ENCODE measurements around the gene OR10AD1.

The OR10AD1 gene

GRCh38 chr12:48189331-48190125 is 13.6 kb downstream of the OR10AD1 start:
- peak; percentile 33 for DNase-seq

GRCh38 chr12:48187916-48188695 is 15.0 kb downstream of the OR10AD1 start:
- no peak for DNase-seq

DNA sequence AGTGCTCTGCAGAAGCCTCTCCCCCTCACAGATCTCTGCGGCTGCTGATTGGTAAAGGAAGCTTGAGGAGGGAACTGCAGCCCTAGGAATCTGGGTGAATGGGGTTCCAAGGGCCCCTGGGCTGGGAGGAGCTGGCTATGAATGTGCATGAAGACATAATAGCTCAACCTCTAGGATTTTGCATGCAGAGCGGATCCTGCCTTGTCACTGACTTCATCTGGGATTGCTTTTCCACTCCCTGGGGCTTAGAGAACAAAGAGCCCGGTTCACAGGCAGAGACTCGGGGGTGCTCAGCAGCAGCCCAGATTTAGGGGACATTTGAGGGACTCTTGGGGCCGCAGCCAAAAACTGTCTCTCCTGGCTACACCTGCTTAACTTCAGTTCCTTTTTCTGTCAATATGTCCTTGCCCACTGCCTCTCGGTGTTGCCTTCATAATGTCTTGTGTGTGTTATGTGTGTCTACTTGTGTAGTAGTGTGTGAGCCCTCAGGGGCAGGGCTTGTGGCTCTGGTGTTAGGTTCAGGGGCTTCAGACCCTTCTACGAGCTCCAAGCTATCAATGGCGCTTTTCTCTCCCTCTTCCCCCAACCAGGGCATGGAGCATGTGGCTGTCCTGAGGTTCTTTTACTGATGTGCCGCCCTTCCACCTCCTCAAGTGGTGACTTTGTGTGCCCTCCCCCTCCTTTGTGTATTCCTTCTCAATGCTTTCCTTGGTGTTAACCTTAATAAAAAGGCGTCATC is 17.7 kb downstream of the OR10AD1 start:
- no peak for DNase-seq

- no peak for DNase-seq
These were observed 18.6 kb downstream of the OR10AD1 start for GRCh38 chr12:48184549-48184922.

GRCh38 chr12:48183876-48184548 is 19.1 kb downstream of the OR10AD1 start:
- DNase-seq = no peak

DNA sequence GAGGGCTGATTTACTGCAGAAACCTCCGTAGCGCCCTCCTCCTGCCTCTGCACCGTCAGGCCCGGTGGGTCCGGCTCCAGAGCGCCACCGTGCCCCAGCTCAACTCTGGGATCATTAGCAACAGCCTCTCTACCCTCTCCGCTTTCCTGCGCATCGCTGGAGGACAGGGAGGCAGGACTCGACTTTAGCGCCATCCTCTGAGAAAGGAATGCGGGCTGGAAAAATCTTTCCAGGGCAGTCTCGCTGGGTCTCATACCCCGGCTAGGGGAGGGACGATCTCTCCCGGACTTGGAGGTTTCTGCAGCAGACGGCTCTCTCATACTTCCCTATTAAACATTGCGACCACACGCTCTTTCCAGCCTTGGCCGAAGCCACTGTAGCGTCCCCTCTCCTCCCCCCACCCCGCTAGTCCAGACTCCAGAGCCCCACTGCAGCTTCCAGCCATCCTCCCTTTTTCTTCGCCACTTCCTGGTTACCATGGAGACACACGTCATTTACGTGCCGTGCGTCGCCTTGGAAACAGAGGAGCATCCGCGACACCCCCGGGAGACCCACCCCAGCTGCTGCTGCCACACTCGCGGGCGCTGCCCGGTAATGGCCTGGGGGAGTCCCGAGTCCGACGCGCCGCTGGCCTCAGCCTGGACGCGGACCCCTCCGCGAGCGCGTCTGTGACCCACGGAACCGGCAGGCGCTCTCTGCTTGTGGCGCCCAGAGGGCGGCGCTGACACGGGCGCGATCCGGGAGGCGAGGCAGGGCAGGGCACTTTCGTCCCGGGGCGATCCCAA is 19.8 kb downstream of the OR10AD1 start, which contains the start of gene CCDC184:
TSS of gene CCDC184 (plus strand) at position 554 of the 785 bp plus-strand sequence. CDS start 479 bp downstream, outside the sequence.
- DNase-seq = peak; percentile 9

GRCh38 chr12:48182631-48183030 is 20.5 kb downstream of the OR10AD1 start:
- DNase-seq = no peak

DNA sequence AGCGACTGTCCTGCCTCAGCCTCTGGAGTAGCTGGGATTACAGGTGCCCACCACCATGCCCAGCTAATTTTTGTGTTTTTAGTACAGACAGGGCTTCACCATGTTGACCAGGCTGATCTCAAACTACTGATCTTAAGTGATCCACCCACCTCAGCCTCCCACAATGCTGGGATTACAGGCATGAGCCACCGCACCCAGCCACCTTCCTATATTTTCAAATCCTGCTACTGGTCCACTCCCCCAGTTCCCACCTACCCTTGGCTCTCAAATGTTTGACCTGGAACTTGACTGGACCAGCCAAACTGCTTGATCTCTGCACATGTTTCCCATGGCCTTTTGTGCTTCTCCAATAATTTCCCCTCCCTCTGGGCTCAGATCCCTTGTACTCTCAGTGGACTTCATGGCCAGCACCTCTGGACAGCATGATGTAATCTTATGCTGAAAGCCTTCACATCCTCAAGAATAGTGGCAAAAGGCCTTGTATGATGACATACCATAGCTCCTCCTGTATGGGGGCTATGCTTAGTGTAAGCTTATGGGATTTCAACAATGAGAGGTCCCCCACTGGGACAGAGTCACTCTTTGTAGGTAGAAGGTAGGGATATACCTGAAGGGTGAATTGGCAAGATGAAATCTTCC is 22.1 kb downstream of the OR10AD1 start:
- DNase-seq = no peak

DNA sequence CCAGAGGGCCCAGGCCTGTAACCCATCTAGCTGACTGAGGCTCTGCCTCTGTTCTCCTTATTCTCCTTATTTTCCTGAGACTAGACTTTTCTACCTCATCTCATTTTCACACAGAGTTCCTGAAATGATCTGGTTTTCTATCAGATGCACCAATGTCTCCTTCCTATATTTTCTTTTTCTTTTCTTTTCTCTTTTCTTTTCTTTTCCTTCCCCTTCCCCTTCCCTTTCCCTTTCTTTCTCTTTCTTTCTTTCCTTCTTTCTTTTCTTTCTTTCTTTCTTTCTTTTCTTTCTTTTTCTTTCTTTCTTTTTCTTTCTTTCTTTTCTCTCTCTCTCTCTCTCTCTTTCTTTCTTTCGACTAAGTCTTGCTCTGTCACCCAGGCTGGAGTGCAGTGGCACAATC is 22.7 kb downstream of the OR10AD1 start:
- DNase-seq = no peak

DNA sequence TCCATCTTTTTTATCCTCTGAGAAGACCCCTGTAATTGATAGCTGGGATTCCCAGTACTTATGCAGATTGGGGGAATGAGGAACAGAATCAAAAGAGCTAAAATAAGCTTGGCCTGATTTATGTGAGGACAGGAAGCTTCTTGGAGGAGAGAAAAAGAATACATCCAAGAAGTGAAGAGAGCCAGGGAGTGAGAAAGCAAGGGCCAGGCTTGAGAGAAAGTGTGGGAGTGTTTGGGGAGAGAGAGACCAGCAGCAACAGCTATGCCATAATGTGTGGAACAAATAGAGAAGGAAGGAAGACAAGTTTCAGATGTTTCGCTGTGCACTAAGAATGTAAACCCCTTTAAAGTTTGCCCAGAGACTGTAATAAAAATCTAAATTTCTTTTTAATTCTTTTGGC is 23.6 kb downstream of the OR10AD1 start:
- DNase-seq = no peak

- DNase-seq = no peak
These were observed 25.1 kb downstream of the OR10AD1 start for GRCh38 chr12:48177982-48178381.

DNA sequence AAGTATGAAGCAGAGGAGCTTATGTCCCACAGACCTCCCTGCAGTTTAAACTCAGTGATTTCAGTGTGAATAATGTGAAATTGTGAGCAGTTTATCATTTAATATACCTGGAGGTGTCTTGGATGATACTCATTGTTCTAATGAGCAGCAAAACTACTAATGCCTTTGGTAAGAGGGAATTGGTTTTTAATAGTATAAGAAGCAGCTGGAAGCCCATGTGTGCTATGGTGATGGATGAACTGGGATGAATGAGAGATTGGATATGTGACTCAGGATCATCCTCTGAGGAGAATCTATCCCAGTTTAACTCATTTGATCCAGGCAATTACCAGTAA is 26.7 kb downstream of the OR10AD1 start:
- DNase-seq = no peak

DNA sequence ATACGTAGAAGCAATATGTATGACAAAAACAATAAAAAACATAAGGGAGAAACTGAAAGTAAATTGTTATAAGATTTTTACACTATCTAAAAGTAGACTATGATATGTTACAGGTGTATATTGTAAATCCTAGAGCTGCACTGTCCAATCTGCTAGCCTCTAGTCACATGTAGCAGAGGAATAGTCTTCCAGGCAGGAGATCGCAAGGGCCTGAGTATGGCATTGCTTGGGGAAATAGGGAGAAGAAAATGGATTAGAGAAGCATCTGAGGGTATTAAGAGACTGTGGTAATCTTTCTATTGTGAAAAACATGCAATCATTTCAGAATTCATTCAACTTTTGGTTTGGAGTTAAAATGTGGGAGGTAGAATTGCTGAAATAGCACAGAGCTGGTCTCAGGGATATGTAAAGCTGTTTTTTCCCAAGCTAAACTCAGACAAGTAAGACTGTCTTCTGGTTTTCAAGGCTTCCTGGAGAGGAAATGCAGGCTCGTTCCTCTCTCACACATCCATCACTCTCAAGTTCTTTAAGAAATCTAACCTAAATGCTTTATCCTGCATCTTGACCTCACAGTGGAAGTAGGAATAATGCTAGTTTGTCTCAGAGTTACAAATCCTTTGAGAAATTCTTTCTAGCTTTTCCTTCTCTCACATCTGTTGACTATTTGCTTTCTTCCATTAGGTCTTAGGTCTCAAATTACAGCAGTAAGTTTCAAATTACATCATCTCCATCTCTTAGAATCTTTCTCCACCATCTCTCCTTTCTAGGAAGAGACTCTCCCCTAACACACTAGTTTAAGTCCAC is 27.3 kb downstream of the OR10AD1 start:
- DNase-seq = no peak

DNA sequence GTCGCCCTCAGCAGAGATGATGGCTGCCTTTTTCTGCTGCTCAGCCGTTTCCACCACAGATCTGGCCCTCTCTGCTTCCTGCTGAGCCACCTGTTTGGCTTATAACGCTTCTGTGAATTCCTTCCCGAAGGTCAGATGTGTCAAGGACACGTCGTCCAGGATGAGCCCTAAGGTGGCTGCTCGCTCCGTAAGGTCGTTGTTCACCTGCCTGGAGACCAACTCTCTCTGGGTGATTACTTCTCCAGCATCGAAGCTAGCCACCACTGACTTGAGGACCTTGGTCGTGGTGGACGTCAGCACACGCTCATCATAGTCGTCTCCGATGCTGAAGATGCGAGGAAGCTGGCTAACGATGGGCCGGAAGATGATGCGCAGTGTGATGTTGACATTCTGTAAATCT is 34.1 kb downstream of the OR10AD1 start:
- no peak for DNase-seq

- no peak for DNase-seq
These were observed 37.8 kb downstream of the OR10AD1 start for GRCh38 chr12:48165089-48165981.

- DNase-seq = no peak
These were observed 38.6 kb downstream of the OR10AD1 start for GRCh38 chr12:48164451-48164850.

- no peak for DNase-seq
These were observed 39.8 kb downstream of the OR10AD1 start for GRCh38 chr12:48163150-48163747.

GRCh38 chr12:48160807-48161206 is 42.3 kb downstream of the OR10AD1 start:
- no peak for DNase-seq

GRCh38 chr12:48160046-48160445 is 43.0 kb downstream of the OR10AD1 start:
- no peak for DNase-seq

Data from NCI-H1048 (cell line).